Endothelial cell of umbilical vein (primary cell): ENCODE results near the gene ACTL7B. TPM values are rescaled to one million over a fixed set of nuclear protein-coding genes. Genes with fewer than 3 reads are reported as not detected.

Source experiments
- BruUV-seq: library from RNA; stranded (reverse); fragments of 400-500 nt; replicated peaks from 2 replicates; lab custom pipeline; 2021; lab: Mats Ljungman, UMichigan
- CTCF ChIA-PET: fragments of 300-600, 350-600 bp; sonication (Branson Sonifier 250); formaldehyde crosslinking; loops from one replicate; lab custom pipeline; 2021; ENCODE audit warnings: antibody characterized with exemption, inconsistent platforms; lab: Charles Lee
- POLR2A ChIA-PET: fragments of 300-600, 350-600 bp; sonication (Branson Sonifier 250); formaldehyde crosslinking; loops from one replicate; lab custom pipeline; 2021; ENCODE audit warnings: antibody characterized with exemption, inconsistent platforms; lab: Charles Lee
- DNase-seq: peaks from one replicate; pipeline ENCODE4 v3.0.0-alpha.2; 2011; ENCODE audit warnings: low read depth, low spot score
- FAIRE-seq: peaks from 2 replicates; lab custom pipeline; 2011; peaks lifted over from hg19 to GRCh38; lab: Jason Lieb, UNC
- H2AFZ ChIP-seq: 2 replicates; pipeline ENCODE4 v1.6.0; 2012; ENCODE audit warnings: low read depth, low read length, control low read depth, inconsistent platforms
- H3K27ac ChIP-seq: 2 replicates; pipeline ENCODE4 v1.5.1; 2011; ENCODE audit warnings: low read depth, mild to moderate bottlenecking, control low read depth, low read length, moderate library complexity; ENCODE audit not compliant: insufficient read depth
- H3K27me3 ChIP-seq, 2 experiments: 2 replicates each; pipeline versions ENCODE4 v1.6.0 to v1.6.1; 2011; ENCODE audit warnings: low read length in 2 of 2, mixed read lengths in 1 of 2; ENCODE audit not compliant: control insufficient read depth in 2 of 2, insufficient read depth in 2 of 2
- H3K36me3 ChIP-seq, 2 experiments: 2 replicates in 1 of 2; 3 replicates in 1 of 2; pipeline ENCODE4 v1.5.1; 2011; ENCODE audit warnings: low read length in 2 of 2, mild to moderate bottlenecking in 1 of 2, moderate library complexity in 1 of 2; ENCODE audit not compliant: control insufficient read depth in 2 of 2, insufficient read depth in 2 of 2; ENCODE audit errors: extremely low read depth in 1 of 2
- H3K4me1 ChIP-seq: 3 replicates; pipeline ENCODE4 v1.5.1; 2011; ENCODE audit warnings: mild to moderate bottlenecking, low read length; ENCODE audit not compliant: control insufficient read depth, insufficient read depth; ENCODE audit errors: extremely low read depth
- H3K4me2 ChIP-seq: 2 replicates; pipeline ENCODE4 v1.6.1; 2011; ENCODE audit warnings: low read length, control low read depth, mixed read lengths; ENCODE audit not compliant: insufficient read depth
- H3K4me3 ChIP-seq, 3 experiments: fragments of 200-600 bp in 1 of 3; sonication (generic), shearing (Covaris generic) in 1 of 3; replicated peaks in 1 of 3; 2 replicates each; pipeline ENCODE4 v1.5.1; 2011 to 2016; ENCODE audit warnings: control low read depth in 3 of 3, low read length in 3 of 3, mild to moderate bottlenecking in 2 of 3, inconsistent platforms in 1 of 3, low read depth in 1 of 3, moderate library complexity in 1 of 3; ENCODE audit not compliant: insufficient read depth in 1 of 3
- H3K79me2 ChIP-seq: 2 replicates; pipeline ENCODE4 v1.6.0; 2012; ENCODE audit warnings: low read length, inconsistent platforms; ENCODE audit not compliant: control insufficient read depth, insufficient read depth
- H3K9ac ChIP-seq: replicated peaks from 2 replicates; pipeline ENCODE3; 2011; ENCODE audit warnings: low read length, control low read depth; ENCODE audit not compliant: insufficient read depth; ENCODE audit errors: extremely low read depth
- H3K9me1 ChIP-seq: replicated peaks from 3 replicates; pipeline ENCODE4 v1.6.0; 2011; ENCODE audit warnings: mild to moderate bottlenecking, low read length; ENCODE audit not compliant: control insufficient read depth, insufficient read depth; ENCODE audit errors: extremely low read depth
- H3K9me3 ChIP-seq: replicated peaks from 2 replicates; pipeline ENCODE4 v1.5.1; 2012; ENCODE audit warnings: low read length, inconsistent platforms; ENCODE audit not compliant: control insufficient read depth, insufficient read depth
- H4K20me1 ChIP-seq: replicated peaks from 2 replicates; pipeline ENCODE3; 2011; ENCODE audit warnings: mild to moderate bottlenecking, low read length; ENCODE audit not compliant: control insufficient read depth, insufficient read depth; ENCODE audit errors: extremely low read depth
- CTCF ChIP-seq, 2 donors: IDR thresholded peaks; 1 replicate in 1 of 2; 2 replicates in 1 of 2; pipeline ENCODE4 v1.5.1; 2011; ENCODE audit warnings: low read length in 2 of 2, mild to moderate bottlenecking in 2 of 2, moderate library complexity in 2 of 2, control low read depth in 1 of 2, inconsistent platforms in 1 of 2, low read depth in 1 of 2; ENCODE audit not compliant: insufficient read depth in 1 of 2; ENCODE audit errors: extremely low read depth in 1 of 2
- EZH2 ChIP-seq: IDR thresholded peaks from 2 replicates; pipeline ENCODE4 v1.6.1; 2012; ENCODE audit warnings: borderline replicate concordance, low read depth, mild to moderate bottlenecking, moderate library complexity, low read length, inconsistent platforms; ENCODE audit not compliant: severe bottlenecking
- FOS ChIP-seq: IDR thresholded peaks from 2 replicates; pipeline ENCODE4 v1.6.1; 2011; ENCODE audit warnings: mild to moderate bottlenecking, low read length, moderate library complexity, borderline replicate concordance; ENCODE audit not compliant: insufficient read depth
- GATA2 ChIP-seq: IDR thresholded peaks from 2 replicates; pipeline ENCODE4 v1.7.0; 2011; ENCODE audit warnings: low read depth, mild to moderate bottlenecking, moderate library complexity, mixed read lengths, low read length; ENCODE audit not compliant: insufficient read length, insufficient read depth
- JUN ChIP-seq: IDR thresholded peaks from 2 replicates; pipeline ENCODE4 v1.6.1; 2011; ENCODE audit warnings: borderline replicate concordance, low read depth; ENCODE audit not compliant: insufficient read length, insufficient read depth
- MAX ChIP-seq: IDR thresholded peaks from 2 replicates; pipeline ENCODE4 v1.6.1; 2011; ENCODE audit not compliant: insufficient read depth, insufficient read length
- MYC ChIP-seq: IDR thresholded peaks from one replicate; pipeline ENCODE4 v1.6.1; 2011; ENCODE audit warnings: mild to moderate bottlenecking, low read depth, low read length
- POLR2A ChIP-seq: IDR thresholded peaks from 2 replicates; pipeline ENCODE4 v1.6.1; 2012; ENCODE audit warnings: low read depth, mild to moderate bottlenecking, control low read depth, low read length
- POLR2AphosphoS5 ChIP-seq: IDR thresholded peaks from 2 replicates; pipeline ENCODE4 v1.6.1; 2012; ENCODE audit warnings: low read depth, mild to moderate bottlenecking, control low read depth, low read length, moderate library complexity; ENCODE audit not compliant: insufficient read depth
- dilution Hi-C: fragments of 300-500 bp; cut with MboI; formaldehyde crosslinking; loops from one replicate; pipeline ENCODE4 v1.15.0; 2019; ENCODE audit warnings: low sequenced_read_pairs; ENCODE audit not compliant: extremely low pct_ligation_motif_present
- intact Hi-C: fragments of 100-400 bp; cut with micrococcal nuclease; formaldehyde crosslinking; loops from one replicate; pipeline ENCODE4 v1.10.0; 2022
- polyA plus RNA-seq, 4 experiments: library from polyadenylated mRNA; depleted of rRNA in 3 of 4; stranded (reverse) in 3 of 4; unstranded in 1 of 4; fragments of >200 nt; gene quantifications; 2 replicates each; pipeline versions ENCODE4 v1.2.1 to v1.2.3, GENCODE V29; 2011 to 2012; ENCODE audit warnings: missing spikeins in 1 of 4
- total RNA-seq: library from RNA; stranded (reverse); gene quantifications from 2 replicates; pipeline ENCODE4 v1.2.3, GENCODE V29; 2021

ACTL7B gene
- total and polyA plus RNA-seq, 2 donors (not counting 3 experiments of a cell fraction or from before 2014, with no cell fraction given) = not detected

- no peaks in the 10 kb centered on the region for H3K27me3 ChIP-seq
- H3K9ac ChIP-seq = no peak overlapping the region
- H3K9me3 ChIP-seq = no peaks in the 10 kb centered on the region
- dilution Hi-C loops (no loop called here), intact Hi-C loops (no loop called here)
- FAIRE-seq = no peak
- CTCF ChIA-PET = interaction anchor here (0.6 kb wide), 1 partner anchor 1327 kb away, joined by 3 read pairs; no protein-coding TSS in a partner anchor
- H3K27ac ChIP-seq = no peak overlapping the region
- no peaks in the 10 kb centered on the region for H4K20me1 ChIP-seq
- no peaks in the 10 kb centered on the region for H3K9me1 ChIP-seq
- no peak for DNase-seq
- no TSS peak for BruUV-seq
- TF ChIP-seq JUN (no peak), MAX (no peak), POLR2A (no peak), POLR2AphosphoS5 (no peak), FOS (no peak), MYC (no peak), CTCF (IDR thresholded peaks at IDR 0.05; ENCODE audit: extremely low read depth in 1 of 2, insufficient read depth in 1 of 2, low read depth in 1 of 2, low read length in 2 of 2) (no peak), GATA2 (no peak), EZH2 (no peak)
- H3K4me2 ChIP-seq = no peak overlapping the region
- no peaks in the 10 kb centered on the region for H3K4me1 ChIP-seq
- H3K79me2 ChIP-seq = no peaks in the 10 kb centered on the region
- POLR2A ChIA-PET = no interaction called here
- no peak overlapping the region for H2AFZ ChIP-seq
- no peak overlapping the region for H3K4me3 ChIP-seq
- peaks cover 0 to 4% of the 10 kb centered on the region in 2 experiments for H3K36me3 ChIP-seq
Measured at GRCh38 chr9:108865037-108865436, 9.3 kb upstream of the ACTL7B start.
